ENCODE data around the gene METTL16. TPM values are rescaled to one million over a fixed set of nuclear protein-coding genes. Genes with fewer than 3 reads are reported as not detected.

The METTL16 gene
- total RNA-seq, 2 donors from 2014 or later = 35.8 to 49.9 TPM

- Mint-ChIP-seq H3K27ac (no peak overlapping the region), H3K4me3 (no peak overlapping the region), H3K9me3 (no peaks in the 10 kb centered on the region), H3K27me3 (no peaks in the 10 kb centered on the region), H3K36me3 (ENCODE audit: low read depth) (peaks cover 15% of the 10 kb centered on the region), H3K4me1 (peaks cover 5% of the 10 kb centered on the region)
- ATAC-seq (replicated peaks) = no peak
These were observed 126.2 kb downstream of the METTL16 start for GRCh38 chr17:2385240-2386210.

GRCh38 chr17:2384439-2385127 lies 127.1 kb downstream of the METTL16 start:
- Mint-ChIP-seq H3K27ac (peak overlapping the region; percentile 46), H3K27me3 (no peaks in the 10 kb centered on the region), H3K4me3 (no peak overlapping the region), H3K36me3 (ENCODE audit: low read depth) (peaks cover 15% of the 10 kb centered on the region), H3K9me3 (no peaks in the 10 kb centered on the region), H3K4me1 (peaks cover 5% of the 10 kb centered on the region)
- no peak for ATAC-seq (replicated peaks)

GRCh38 chr17:2383628-2384167 lies 128.0 kb downstream of the METTL16 start:
- H3K36me3 Mint-ChIP-seq (ENCODE audit: low read depth) = peaks cover 9% of the 10 kb centered on the region
- H3K9me3 Mint-ChIP-seq = no peaks in the 10 kb centered on the region
- H3K4me3 Mint-ChIP-seq = no peak overlapping the region
- H3K27ac Mint-ChIP-seq = peak overlapping the region; percentile 46
- ATAC-seq (replicated peaks) = no peak
- H3K4me1 Mint-ChIP-seq = peaks cover 3% of the 10 kb centered on the region
- no peaks in the 10 kb centered on the region for H3K27me3 Mint-ChIP-seq

GRCh38 chr17:2380950-2381649 lies 130.6 kb downstream of the METTL16 start:
- ATAC-seq (replicated peaks) = no peak
- H3K27ac Mint-ChIP-seq = no peak overlapping the region
- no peaks in the 10 kb centered on the region for H3K4me1 Mint-ChIP-seq
- no peak overlapping the region for H3K4me3 Mint-ChIP-seq
- no peaks in the 10 kb centered on the region for H3K9me3 Mint-ChIP-seq
- H3K36me3 Mint-ChIP-seq (ENCODE audit: low read depth) = peaks cover 19% of the 10 kb centered on the region
- no peaks in the 10 kb centered on the region for H3K27me3 Mint-ChIP-seq

GRCh38 chr17:2380226-2380922 lies 131.3 kb downstream of the METTL16 start:
- Mint-ChIP-seq H3K9me3 (no peaks in the 10 kb centered on the region), H3K4me3 (no peak overlapping the region), H3K27me3 (no peaks in the 10 kb centered on the region), H3K4me1 (no peaks in the 10 kb centered on the region), H3K27ac (no peak overlapping the region), H3K36me3 (ENCODE audit: low read depth) (peaks cover 19% of the 10 kb centered on the region)
- no peak for ATAC-seq (replicated peaks)

- no peak for ATAC-seq (replicated peaks)
- Mint-ChIP-seq H3K36me3 (ENCODE audit: low read depth) (peaks cover 23% of the 10 kb centered on the region), H3K4me3 (no peak overlapping the region)
These were observed 132.0 kb downstream of the METTL16 start for GRCh38 chr17:2379489-2380225.

GRCh38 chr17:2378905-2379304 lies 132.8 kb downstream of the METTL16 start:
- H3K27ac Mint-ChIP-seq = no peak overlapping the region
- ATAC-seq (replicated peaks) = no peak

More at GRCh38 chr17:2379489-2380225, 132.0 kb downstream of the METTL16 start:
- Mint-ChIP-seq H3K9me3 (no peaks in the 10 kb centered on the region), H3K4me1 (no peaks in the 10 kb centered on the region), H3K27me3 (no peaks in the 10 kb centered on the region), H3K27ac (no peak overlapping the region)

GRCh38 chr17:2377659-2378058 lies 134.0 kb downstream of the METTL16 start:
- Mint-ChIP-seq H3K4me1 (no peaks in the 10 kb centered on the region), H3K36me3 (ENCODE audit: low read depth) (peaks cover 25% of the 10 kb centered on the region), H3K9me3 (no peaks in the 10 kb centered on the region), H3K4me3 (no peak overlapping the region), H3K27ac (no peak overlapping the region), H3K27me3 (no peaks in the 10 kb centered on the region)
- ATAC-seq (replicated peaks) = no peak

More at GRCh38 chr17:2378905-2379304, 132.8 kb downstream of the METTL16 start:
- Mint-ChIP-seq H3K9me3 (no peaks in the 10 kb centered on the region), H3K4me3 (no peak overlapping the region), H3K27me3 (no peaks in the 10 kb centered on the region), H3K36me3 (ENCODE audit: low read depth) (peaks cover 25% of the 10 kb centered on the region), H3K4me1 (no peaks in the 10 kb centered on the region)

- Mint-ChIP-seq H3K4me1 (no peaks in the 10 kb centered on the region), H3K4me3 (no peak overlapping the region), H3K27me3 (no peaks in the 10 kb centered on the region), H3K27ac (no peak overlapping the region), H3K36me3 (ENCODE audit: low read depth) (peaks cover 25% of the 10 kb centered on the region), H3K9me3 (no peaks in the 10 kb centered on the region)
- ATAC-seq (replicated peaks) = no peak
These were observed 135.6 kb downstream of the METTL16 start for GRCh38 chr17:2376107-2376506.

GRCh38 chr17:2375406-2375805 lies 136.3 kb downstream of the METTL16 start:
- Mint-ChIP-seq H3K27me3 (no peaks in the 10 kb centered on the region), H3K4me1 (no peaks in the 10 kb centered on the region), H3K4me3 (no peak overlapping the region), H3K36me3 (ENCODE audit: low read depth) (peaks cover 25% of the 10 kb centered on the region), H3K9me3 (no peaks in the 10 kb centered on the region), H3K27ac (peak overlapping the region; percentile 37)
- ATAC-seq (replicated peaks) = no peak

GRCh38 chr17:2374549-2375285 lies 137.0 kb downstream of the METTL16 start:
- Mint-ChIP-seq H3K27ac (peak overlapping the region; percentile 37), H3K27me3 (no peaks in the 10 kb centered on the region), H3K9me3 (no peaks in the 10 kb centered on the region), H3K4me3 (no peak overlapping the region), H3K36me3 (ENCODE audit: low read depth) (peaks cover 25% of the 10 kb centered on the region), H3K4me1 (no peaks in the 10 kb centered on the region)
- no peak for ATAC-seq (replicated peaks)

- H3K27me3 Mint-ChIP-seq = no peaks in the 10 kb centered on the region
- H3K4me1 Mint-ChIP-seq = no peaks in the 10 kb centered on the region
- no peak overlapping the region for H3K4me3 Mint-ChIP-seq
- H3K27ac Mint-ChIP-seq = no peak overlapping the region
- H3K36me3 Mint-ChIP-seq (ENCODE audit: low read depth) = peaks cover 21% of the 10 kb centered on the region
- no peak for ATAC-seq (replicated peaks)
- H3K9me3 Mint-ChIP-seq = no peaks in the 10 kb centered on the region
These were observed 138.5 kb downstream of the METTL16 start for GRCh38 chr17:2373179-2373578.

- H3K4me1 Mint-ChIP-seq = no peaks in the 10 kb centered on the region
- peaks cover 16% of the 10 kb centered on the region for H3K36me3 Mint-ChIP-seq (ENCODE audit: low read depth)
- H3K27ac Mint-ChIP-seq = no peak overlapping the region
- no peaks in the 10 kb centered on the region for H3K27me3 Mint-ChIP-seq
- no peaks in the 10 kb centered on the region for H3K9me3 Mint-ChIP-seq
- H3K4me3 Mint-ChIP-seq = no peak overlapping the region
- ATAC-seq (replicated peaks) = no peak
These were observed 139.0 kb downstream of the METTL16 start for GRCh38 chr17:2372681-2373080.
